Astrocyte (in vitro differentiated cells and primary cell): Measurements from ENCODE around the gene LRP1B. TPM values are rescaled to one million over a fixed set of nuclear protein-coding genes. Genes with fewer than 3 reads are reported as not detected.

Source experiments
- DNase-seq: peaks from one replicate; pipeline ENCODE4 v3.0.0-alpha.2; 2010; ENCODE audit warnings: low read depth
- FAIRE-seq: peaks from 2 replicates; lab custom pipeline; 2011; peaks lifted over from hg19 to GRCh38; lab: Jason Lieb, UNC
- H2AFZ ChIP-seq: 2 replicates; pipeline ENCODE4 v1.6.0; 2012; ENCODE audit warnings: low read depth, low read length, inconsistent platforms
- H3K27ac ChIP-seq: 2 replicates; pipeline ENCODE4 v1.5.1; 2011; ENCODE audit warnings: low read depth, low read length, inconsistent platforms
- H3K27me3 ChIP-seq: 2 replicates; pipeline ENCODE4 v1.6.0; 2011; ENCODE audit warnings: low read length, inconsistent platforms; ENCODE audit not compliant: insufficient read depth
- H3K36me3 ChIP-seq: 2 replicates; pipeline ENCODE4 v1.5.1; 2011; ENCODE audit warnings: low read length, inconsistent platforms; ENCODE audit not compliant: insufficient read depth
- H3K4me1 ChIP-seq: 2 replicates; pipeline ENCODE4 v1.5.1; 2011; ENCODE audit warnings: low read length, inconsistent platforms; ENCODE audit not compliant: insufficient read depth
- H3K4me2 ChIP-seq: 2 replicates; pipeline ENCODE4 v1.6.0; 2012; ENCODE audit warnings: low read length, inconsistent platforms
- H3K4me3 ChIP-seq: 2 replicates; pipeline ENCODE4 v1.5.1; 2011; ENCODE audit warnings: low read depth, mild to moderate bottlenecking, low read length, inconsistent platforms; ENCODE audit not compliant: insufficient read depth
- H3K79me2 ChIP-seq: 2 replicates; pipeline ENCODE4 v1.6.0; 2012; ENCODE audit warnings: mild to moderate bottlenecking, low read length, inconsistent platforms; ENCODE audit not compliant: insufficient read depth
- H3K9ac ChIP-seq: 2 replicates; pipeline ENCODE4 v1.6.0; 2012; ENCODE audit warnings: mild to moderate bottlenecking, low read length, inconsistent platforms
- H3K9me3 ChIP-seq: 2 replicates; pipeline ENCODE4 v1.5.1; 2012; ENCODE audit warnings: low read depth, mild to moderate bottlenecking, low read length, inconsistent platforms; ENCODE audit not compliant: insufficient read depth
- H4K20me1 ChIP-seq: 2 replicates; pipeline ENCODE4 v1.6.0; 2012; ENCODE audit warnings: low read length, inconsistent platforms; ENCODE audit not compliant: insufficient read depth
- H3K27ac Mint-ChIP-seq: one replicate; pipeline ENCODE4 v1.8.0; 2021; ENCODE audit warnings: mild to moderate bottlenecking, mixed read lengths; ENCODE audit not compliant: unreplicated experiment
- H3K27me3 Mint-ChIP-seq: one replicate; pipeline ENCODE4 v1.8.0; 2021; ENCODE audit warnings: low read depth, mixed read lengths; ENCODE audit not compliant: unreplicated experiment
- H3K36me3 Mint-ChIP-seq: one replicate; pipeline ENCODE4 v1.8.0; 2021; ENCODE audit warnings: low read depth, mixed read lengths; ENCODE audit not compliant: unreplicated experiment
- H3K4me1 Mint-ChIP-seq: one replicate; pipeline ENCODE4 v1.8.0; 2021; ENCODE audit warnings: low read depth, mixed read lengths; ENCODE audit not compliant: unreplicated experiment
- H3K4me3 Mint-ChIP-seq: one replicate; pipeline ENCODE4 v1.8.0; 2021; ENCODE audit warnings: mild to moderate bottlenecking, moderate library complexity, mixed read lengths; ENCODE audit not compliant: unreplicated experiment
- H3K9me3 Mint-ChIP-seq: one replicate; pipeline ENCODE4 v1.8.0; 2021; ENCODE audit warnings: mild to moderate bottlenecking, mixed read lengths; ENCODE audit not compliant: unreplicated experiment
- CTCF ChIP-seq: IDR thresholded peaks from 2 replicates; pipeline ENCODE4 v1.5.1; 2011; ENCODE audit warnings: low read depth, mild to moderate bottlenecking, inconsistent platforms, low read length, moderate library complexity; ENCODE audit not compliant: insufficient read depth
- EZH2 ChIP-seq: IDR thresholded peaks from 2 replicates; pipeline ENCODE4 v1.6.1; 2012; ENCODE audit warnings: mild to moderate bottlenecking, low read length, inconsistent platforms; ENCODE audit not compliant: insufficient read depth
- total RNA-seq: library from RNA; stranded (reverse); gene quantifications from 2 replicates; pipeline ENCODE4 v1.2.1, GENCODE V29; 2021

LRP1B gene
- total RNA-seq, 1 donor from 2014 or later, result 1.5 TPM

- H3K27me3 ChIP-seq, result no peaks in the 10 kb centered on the region
- no peak overlapping the region for H2AFZ ChIP-seq
- H3K27ac Mint-ChIP-seq, result no peak overlapping the region
- H3K4me2 ChIP-seq, result no peak overlapping the region
- no peaks in the 10 kb centered on the region for H3K9me3 ChIP-seq
- no peak overlapping the region for H3K9ac ChIP-seq
- no peak overlapping the region for H3K27ac ChIP-seq
- TF ChIP-seq CTCF, result no peak
- no peak for TF ChIP-seq EZH2
- H3K4me3 Mint-ChIP-seq, result no peak overlapping the region
- H3K36me3 Mint-ChIP-seq, result no peaks in the 10 kb centered on the region
- no peak for FAIRE-seq
- peaks cover 1% of the 10 kb centered on the region for H3K9me3 Mint-ChIP-seq
- H3K4me3 ChIP-seq, result no peak overlapping the region
- H3K36me3 ChIP-seq, result no peaks in the 10 kb centered on the region
- H4K20me1 ChIP-seq, result no peaks in the 10 kb centered on the region
- no peaks in the 10 kb centered on the region for H3K27me3 Mint-ChIP-seq
- H3K4me1 ChIP-seq, result peaks cover 7% of the 10 kb centered on the region
- H3K79me2 ChIP-seq, result no peaks in the 10 kb centered on the region
- peaks cover 8% of the 10 kb centered on the region for H3K4me1 Mint-ChIP-seq
- no peak for DNase-seq
These were observed 118.0 kb downstream of the LRP1B start for GRCh38 chr2:142012797-142013196.

DNA sequence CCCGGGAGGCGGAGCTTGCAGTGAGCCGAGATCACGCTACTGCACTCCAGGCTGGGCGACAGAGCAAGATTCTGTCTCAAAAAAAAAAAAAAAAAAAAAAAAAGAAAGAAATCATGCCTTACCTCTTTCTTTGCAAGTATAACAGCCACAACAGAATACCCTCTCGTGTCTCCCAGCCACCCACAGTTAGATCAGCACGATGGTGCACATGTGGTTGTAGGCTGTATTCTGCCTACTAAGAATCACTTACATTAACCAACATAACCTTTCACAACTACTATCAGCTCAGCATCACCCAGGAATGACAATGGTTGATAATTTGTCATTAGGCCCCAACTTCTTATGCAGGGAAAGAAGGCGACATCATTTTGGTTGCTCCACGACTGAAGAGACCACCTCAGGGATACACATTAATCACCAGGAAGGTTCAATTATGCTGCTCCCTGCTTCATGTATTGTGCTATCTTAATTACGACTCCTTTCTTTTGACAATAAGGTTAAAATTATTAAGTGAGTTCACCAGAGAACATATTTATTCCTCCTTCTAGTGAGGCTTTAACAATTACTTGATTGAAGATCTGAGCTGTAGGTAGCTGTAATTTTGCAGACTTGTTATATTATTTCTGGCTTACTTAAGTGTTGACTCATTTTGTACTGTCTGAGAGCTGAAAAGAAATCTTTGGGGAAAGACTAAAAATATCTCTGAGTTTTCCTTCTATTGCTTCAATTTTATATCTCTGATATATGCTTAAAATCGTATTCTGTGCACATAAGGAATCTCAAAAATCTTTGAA lies 120.1 kb downstream of the LRP1B start:
- Histone ChIP-seq H3K9ac (no peak overlapping the region), H3K27ac (no peak overlapping the region), H3K36me3 (no peaks in the 10 kb centered on the region), H3K79me2 (no peaks in the 10 kb centered on the region), H3K27me3 (no peaks in the 10 kb centered on the region), H3K4me1 (peaks cover 7% of the 10 kb centered on the region), H3K4me3 (no peak overlapping the region), H3K4me2 (peak overlapping the region; percentile 21), H4K20me1 (no peaks in the 10 kb centered on the region), H3K9me3 (no peaks in the 10 kb centered on the region), H2AFZ (peak overlapping the region; percentile 57)
- no peak for TF ChIP-seq EZH2
- no peak for TF ChIP-seq CTCF
- H3K9me3 Mint-ChIP-seq, result no peaks in the 10 kb centered on the region
- no peaks in the 10 kb centered on the region for H3K36me3 Mint-ChIP-seq
- no peak overlapping the region for H3K4me3 Mint-ChIP-seq
- DNase-seq (peak; percentile 77), FAIRE-seq (no peak)
- peaks cover 8% of the 10 kb centered on the region for H3K4me1 Mint-ChIP-seq
- no peaks in the 10 kb centered on the region for H3K27me3 Mint-ChIP-seq
- no peak overlapping the region for H3K27ac Mint-ChIP-seq

- no peaks in the 10 kb centered on the region for H3K36me3 ChIP-seq
- H3K27me3 ChIP-seq, result no peaks in the 10 kb centered on the region
- no peak overlapping the region for H3K27ac ChIP-seq
- no peak for TF ChIP-seq EZH2
- no peak for TF ChIP-seq CTCF
- Mint-ChIP-seq H3K27me3 (no peaks in the 10 kb centered on the region), H3K4me3 (no peak overlapping the region), H3K36me3 (no peaks in the 10 kb centered on the region), H3K27ac (no peak overlapping the region), H3K9me3 (no peaks in the 10 kb centered on the region), H3K4me1 (peaks cover 8% of the 10 kb centered on the region)
- DNase-seq (peak; percentile 19), FAIRE-seq (no peak)
- H2AFZ ChIP-seq, result no peak overlapping the region
- H3K4me3 ChIP-seq, result no peak overlapping the region
- peaks cover 7% of the 10 kb centered on the region for H3K4me1 ChIP-seq
- no peaks in the 10 kb centered on the region for H3K79me2 ChIP-seq
- H3K9me3 ChIP-seq, result no peaks in the 10 kb centered on the region
- no peak overlapping the region for H3K4me2 ChIP-seq
- H4K20me1 ChIP-seq, result no peaks in the 10 kb centered on the region
- H3K9ac ChIP-seq, result no peak overlapping the region
These were observed 122.6 kb downstream of the LRP1B start for GRCh38 chr2:142008135-142008744.
